PC-3 (cell line): ENCODE results near the gene IKZF1.

Experiments
- EZH2 ChIP-seq: fragments of 300-600 bp; sonication (generic); IDR thresholded peaks from one replicate; pipeline ENCODE4 v1.6.1; 2017; ENCODE audit warnings: antibody characterized with exemption, mild to moderate bottlenecking, low read length; ENCODE audit not compliant: unreplicated experiment
- EZH2phosphoT487 ChIP-seq: fragments of 300-600 bp; sonication (generic); IDR thresholded peaks from 2 replicates; pipeline ENCODE4 v1.6.1; 2018; ENCODE audit warnings: mild to moderate bottlenecking, antibody characterized with exemption, low read length, borderline replicate concordance
- TF ChIP-seq, protein P1 (sequence below): fragments of 300-600 bp; sonication (generic); conservative IDR thresholded peaks from 2 replicates; pipeline ENCODE4 v1.5.1; 2017; ENCODE audit warnings: antibody characterized with exemption, low read depth, mild to moderate bottlenecking, low read length

DNA sequence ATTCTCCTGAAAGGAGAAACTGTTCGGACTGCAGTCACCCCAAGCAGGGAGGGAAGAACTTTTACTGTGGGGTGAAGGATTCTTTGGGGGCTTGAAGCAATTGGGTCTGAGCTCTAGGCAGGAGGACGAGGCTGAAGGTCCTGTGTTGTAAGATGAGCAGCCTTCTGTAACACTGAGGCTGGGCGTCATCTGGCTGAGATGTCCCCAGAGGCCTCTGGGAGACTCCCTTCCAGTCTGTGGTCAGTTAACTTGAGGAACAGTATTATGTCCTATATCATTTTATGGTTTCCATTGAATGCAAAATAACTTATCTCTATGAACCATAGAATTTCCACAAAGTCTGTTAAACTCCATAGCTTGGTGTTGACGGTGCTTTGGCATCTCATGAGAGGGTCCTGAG, 119.3 kb downstream of the IKZF1 start:
- TF ChIP-seq, protein P1, sequence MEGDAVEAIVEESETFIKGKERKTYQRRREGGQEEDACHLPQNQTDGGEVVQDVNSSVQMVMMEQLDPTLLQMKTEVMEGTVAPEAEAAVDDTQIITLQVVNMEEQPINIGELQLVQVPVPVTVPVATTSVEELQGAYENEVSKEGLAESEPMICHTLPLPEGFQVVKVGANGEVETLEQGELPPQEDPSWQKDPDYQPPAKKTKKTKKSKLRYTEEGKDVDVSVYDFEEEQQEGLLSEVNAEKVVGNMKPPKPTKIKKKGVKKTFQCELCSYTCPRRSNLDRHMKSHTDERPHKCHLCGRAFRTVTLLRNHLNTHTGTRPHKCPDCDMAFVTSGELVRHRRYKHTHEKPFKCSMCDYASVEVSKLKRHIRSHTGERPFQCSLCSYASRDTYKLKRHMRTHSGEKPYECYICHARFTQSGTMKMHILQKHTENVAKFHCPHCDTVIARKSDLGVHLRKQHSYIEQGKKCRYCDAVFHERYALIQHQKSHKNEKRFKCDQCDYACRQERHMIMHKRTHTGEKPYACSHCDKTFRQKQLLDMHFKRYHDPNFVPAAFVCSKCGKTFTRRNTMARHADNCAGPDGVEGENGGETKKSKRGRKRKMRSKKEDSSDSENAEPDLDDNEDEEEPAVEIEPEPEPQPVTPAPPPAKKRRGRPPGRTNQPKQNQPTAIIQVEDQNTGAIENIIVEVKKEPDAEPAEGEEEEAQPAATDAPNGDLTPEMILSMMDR: no peak
- no peak for TF ChIP-seq EZH2
- no peak for TF ChIP-seq EZH2phosphoT487
